ENCODE data around the gene REPIN1. TPM values are rescaled to one million over a fixed set of nuclear protein-coding genes. Genes with fewer than 3 reads are reported as not detected.

The REPIN1 gene
- total and polyA plus RNA-seq, 9 of the 15 experiments (the other 6 are each of a cell fraction or from before 2014, with no cell fraction given): 8.1 to 283 (median 94.3) TPM

DNA sequence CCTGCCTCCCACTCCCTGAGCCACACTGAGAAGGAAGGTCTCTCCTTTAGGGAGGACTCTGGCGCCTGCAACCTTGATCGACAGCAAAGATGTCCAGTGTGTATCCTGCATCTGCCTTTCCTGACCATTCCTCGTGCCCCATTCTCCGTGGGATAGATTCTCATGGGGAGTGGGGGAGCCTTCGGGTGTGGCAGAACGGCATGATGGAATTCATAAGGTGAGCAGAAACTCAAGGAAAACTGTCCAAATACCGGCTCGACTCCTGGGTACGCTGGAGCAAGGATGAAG, 26.6 kb upstream of the REPIN1 start:
- Histone ChIP-seq H3K4me2 (ENCODE audit: insufficient read depth, low read length) (no peak overlapping the region), H3K36me3 (ENCODE audit: control insufficient read depth, insufficient read depth, low read length) (peaks cover 10% of the 10 kb centered on the region; the same call in 1 of the 3 replicates), H3K27me3 (ENCODE audit: control insufficient read depth in 2 of 2, insufficient read depth in 2 of 2, low read length in 2 of 2) (peaks cover 11 to 21% of the 10 kb centered on the region in 2 experiments; a peak in 4 of 5 replicates), H4K20me1 (replicated peaks; ENCODE audit: control insufficient read depth, insufficient read depth, low read length) (peaks cover 5% of the 10 kb centered on the region; the same call in 1 of the 2 replicates), H3K27ac (ENCODE audit: extremely low read depth, low read depth, low read length) (no peak overlapping the region), H3K9me1 (ENCODE audit: control insufficient read depth, insufficient read depth, low read length) (no peaks in the 10 kb centered on the region), H3K4me3 (no peak overlapping the region), H3K4me1 (replicated peaks in 1 of 2; ENCODE audit: control insufficient read depth in 2 of 2, insufficient read depth in 2 of 2, low read length in 2 of 2) (peaks cover 0 to 31% of the 10 kb centered on the region in 2 experiments; a peak in 3 of 5 replicates), H2AFZ (ENCODE audit: low read depth, low read length) (peak overlapping the region; percentile 3; the same call in 1 of the 2 replicates), H3K9ac (ENCODE audit: insufficient read depth in 1 of 2, low read depth in 2 of 2, low read length in 2 of 2) (peak overlapping the region in 1 of 2 experiments; percentile 5; a peak in 1 of 4 replicates), H3K9me3 (replicated peaks; ENCODE audit: control insufficient read depth, insufficient read depth, low read depth, low read length) (no peaks in the 10 kb centered on the region), H3K79me2 (ENCODE audit: control insufficient read depth, insufficient read depth, low read length) (no peaks in the 10 kb centered on the region)
- BruUV-seq (replicated peaks): no TSS peak
- ChIA-PET POLR2A (interaction anchor here (0.6 to 1.4 kb wide), 3 partner anchors 10 to 350 kb away, joined by 3 to 6 read pairs (median 4); no protein-coding TSS in a partner anchor), CTCF (ENCODE audit: low intra/inter-chr PET ratio) (no interaction called here)
- TF ChIP-seq ZNF23 (CRISPR knock-in tag; IDR thresholded peaks at IDR 0.05) (no peak), ZNF79 (CRISPR knock-in tag; IDR thresholded peaks at IDR 0.05; ENCODE audit: low read depth) (no peak), MYNN (IDR thresholded peaks at IDR 0.05) (no peak), MYNN (CRISPR knock-in tag; IDR thresholded peaks at IDR 0.05) (no peak), SMC3 (conservative IDR thresholded peaks at IDR 0.05; ENCODE audit: insufficient read depth, low read depth, low read length) (no peak), HNRNPH1 (optimal IDR thresholded peaks at IDR 0.05; ENCODE audit: low read depth, low read length) (no peak), MBD2 (IDR thresholded peaks at IDR 0.05; ENCODE audit: borderline replicate concordance, low read depth) (no peak), TARDBP (IDR thresholded peaks at IDR 0.05) (no peak), HMGN3 (IDR thresholded peaks at IDR 0.05; ENCODE audit: borderline replicate concordance, extremely low read depth, insufficient read length, low read depth, low read length) (peak; percentile 1)
- TF ChIP-seq, protein P1, sequence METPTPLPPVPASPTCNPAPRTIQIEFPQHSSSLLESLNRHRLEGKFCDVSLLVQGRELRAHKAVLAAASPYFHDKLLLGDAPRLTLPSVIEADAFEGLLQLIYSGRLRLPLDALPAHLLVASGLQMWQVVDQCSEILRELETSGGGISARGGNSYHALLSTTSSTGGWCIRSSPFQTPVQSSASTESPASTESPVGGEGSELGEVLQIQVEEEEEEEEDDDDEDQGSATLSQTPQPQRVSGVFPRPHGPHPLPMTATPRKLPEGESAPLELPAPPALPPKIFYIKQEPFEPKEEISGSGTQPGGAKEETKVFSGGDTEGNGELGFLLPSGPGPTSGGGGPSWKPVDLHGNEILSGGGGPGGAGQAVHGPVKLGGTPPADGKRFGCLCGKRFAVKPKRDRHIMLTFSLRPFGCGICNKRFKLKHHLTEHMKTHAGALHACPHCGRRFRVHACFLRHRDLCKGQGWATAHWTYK (CRISPR knock-in tag; IDR thresholded peaks at IDR 0.05): no peak
- TF ChIP-seq, protein P2, sequence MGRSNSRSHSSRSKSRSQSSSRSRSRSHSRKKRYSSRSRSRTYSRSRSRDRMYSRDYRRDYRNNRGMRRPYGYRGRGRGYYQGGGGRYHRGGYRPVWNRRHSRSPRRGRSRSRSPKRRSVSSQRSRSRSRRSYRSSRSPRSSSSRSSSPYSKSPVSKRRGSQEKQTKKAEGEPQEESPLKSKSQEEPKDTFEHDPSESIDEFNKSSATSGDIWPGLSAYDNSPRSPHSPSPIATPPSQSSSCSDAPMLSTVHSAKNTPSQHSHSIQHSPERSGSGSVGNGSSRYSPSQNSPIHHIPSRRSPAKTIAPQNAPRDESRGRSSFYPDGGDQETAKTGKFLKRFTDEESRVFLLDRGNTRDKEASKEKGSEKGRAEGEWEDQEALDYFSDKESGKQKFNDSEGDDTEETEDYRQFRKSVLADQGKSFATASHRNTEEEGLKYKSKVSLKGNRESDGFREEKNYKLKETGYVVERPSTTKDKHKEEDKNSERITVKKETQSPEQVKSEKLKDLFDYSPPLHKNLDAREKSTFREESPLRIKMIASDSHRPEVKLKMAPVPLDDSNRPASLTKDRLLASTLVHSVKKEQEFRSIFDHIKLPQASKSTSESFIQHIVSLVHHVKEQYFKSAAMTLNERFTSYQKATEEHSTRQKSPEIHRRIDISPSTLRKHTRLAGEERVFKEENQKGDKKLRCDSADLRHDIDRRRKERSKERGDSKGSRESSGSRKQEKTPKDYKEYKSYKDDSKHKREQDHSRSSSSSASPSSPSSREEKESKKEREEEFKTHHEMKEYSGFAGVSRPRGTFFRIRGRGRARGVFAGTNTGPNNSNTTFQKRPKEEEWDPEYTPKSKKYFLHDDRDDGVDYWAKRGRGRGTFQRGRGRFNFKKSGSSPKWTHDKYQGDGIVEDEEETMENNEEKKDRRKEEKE (IDR thresholded peaks at IDR 0.05; ENCODE audit: borderline replicate concordance in 1 of 2, control insufficient read depth in 1 of 2, low read depth in 2 of 2, low read length in 1 of 2): no peak
- TF ChIP-seq, protein P3, sequence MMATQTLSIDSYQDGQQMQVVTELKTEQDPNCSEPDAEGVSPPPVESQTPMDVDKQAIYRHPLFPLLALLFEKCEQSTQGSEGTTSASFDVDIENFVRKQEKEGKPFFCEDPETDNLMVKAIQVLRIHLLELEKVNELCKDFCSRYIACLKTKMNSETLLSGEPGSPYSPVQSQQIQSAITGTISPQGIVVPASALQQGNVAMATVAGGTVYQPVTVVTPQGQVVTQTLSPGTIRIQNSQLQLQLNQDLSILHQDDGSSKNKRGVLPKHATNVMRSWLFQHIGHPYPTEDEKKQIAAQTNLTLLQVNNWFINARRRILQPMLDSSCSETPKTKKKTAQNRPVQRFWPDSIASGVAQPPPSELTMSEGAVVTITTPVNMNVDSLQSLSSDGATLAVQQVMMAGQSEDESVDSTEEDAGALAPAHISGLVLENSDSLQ (IDR thresholded peaks at IDR 0.05): peak; percentile 59
- no peak for DNase-seq (ENCODE audit: extremely low read depth in 1 of 4, low spot score in 3 of 4)
- in situ Hi-C loops (cut with MboI) (no loop called here), intact Hi-C loops (cut with micrococcal nuclease) (no loop called here)
- FAIRE-seq: no peak
- no peak for ATAC-seq
- 23% methylated on average over 9 of the region's 9 CpGs for WGBS (ENCODE audit: insufficient coverage, low coverage, missing lambda C conversion rate)

Measured in K562 (cell line).